Body of pancreas (tissue), 4 donors: ENCODE data around the gene COMMD1.

Source experiments
- CTCF ChIP-seq, 7 experiments: fragments of 450-650 bp in 4 of 7; fragments of 200-600 bp in 3 of 7; sonication (generic) in 3 of 7; IDR thresholded peaks; one replicate each; pipeline ENCODE4 v1.5.1; 2016 to 2019; ENCODE audit warnings: antibody characterized with exemption in 7 of 7
- POLR2A ChIP-seq, 3 donors: fragments of 450-650 bp; IDR thresholded peaks; one replicate each; pipeline ENCODE4 v1.6.1; 2016; ENCODE audit warnings: antibody characterized with exemption in 3 of 3, mild to moderate bottlenecking in 2 of 3

GRCh38 chr2:62036229-62036628 is 130.8 kb downstream of the COMMD1 start:
- no peak for TF ChIP-seq CTCF (IDR thresholded peaks at IDR 0.05)
- TF ChIP-seq POLR2A (IDR thresholded peaks at IDR 0.05) = no peak
